Renal pelvis (tissue), 4 donors: ENCODE data around the gene DUS1L. TPM values are rescaled to one million over a fixed set of nuclear protein-coding genes. Genes with fewer than 3 reads are reported as not detected.

Experiments used
- DNase-seq: peaks from one replicate; pipeline ENCODE4 v3.0.0-alpha.2; 2013
- polyA plus RNA-seq, 3 donors: library from polyadenylated mRNA; unstranded; fragments of 120-200 nt; gene quantifications; one replicate each; pipeline ENCODE4 v1.2.1, GENCODE V29; 2013; ENCODE audit not compliant: insufficient read length in 3 of 3

The DUS1L gene
- polyA plus RNA-seq, 3 donors: 76.8 to 96.3 (median 90.9) TPM

DNA sequence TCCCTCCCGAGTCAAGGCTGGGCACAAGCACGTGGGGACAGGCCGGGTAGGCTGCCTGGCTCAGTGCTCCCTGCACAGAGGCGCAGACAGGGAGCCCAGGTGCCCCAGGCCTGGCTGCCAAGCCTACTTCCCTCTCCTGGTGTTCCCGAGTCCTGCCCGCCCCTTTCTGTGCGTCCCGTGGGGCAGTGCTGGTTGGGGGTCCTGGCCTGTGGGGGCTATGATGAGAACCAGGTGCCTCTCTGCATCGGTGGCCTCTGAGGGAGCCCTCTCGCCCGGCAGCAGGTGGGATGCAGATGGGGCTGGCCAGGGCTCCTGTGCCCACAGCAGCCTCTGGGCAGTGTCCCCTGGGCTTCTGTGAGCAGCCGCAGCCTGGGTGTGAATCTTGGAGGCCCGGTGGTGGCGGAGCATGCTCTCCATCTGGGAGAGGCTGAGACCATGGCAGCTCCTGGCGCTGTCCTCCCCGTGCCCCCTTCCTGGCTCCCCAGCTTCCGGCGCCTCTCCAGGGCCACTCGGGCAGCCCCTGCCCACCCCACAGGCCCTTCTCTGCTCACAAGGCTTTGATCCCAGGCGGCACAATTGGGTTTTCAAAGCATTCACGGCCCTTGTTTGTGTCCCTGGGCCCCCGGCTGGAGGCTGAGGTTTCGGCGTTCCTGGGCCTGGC lies 50.2 kb downstream of the DUS1L start:
- DNase-seq: no peak

DNA sequence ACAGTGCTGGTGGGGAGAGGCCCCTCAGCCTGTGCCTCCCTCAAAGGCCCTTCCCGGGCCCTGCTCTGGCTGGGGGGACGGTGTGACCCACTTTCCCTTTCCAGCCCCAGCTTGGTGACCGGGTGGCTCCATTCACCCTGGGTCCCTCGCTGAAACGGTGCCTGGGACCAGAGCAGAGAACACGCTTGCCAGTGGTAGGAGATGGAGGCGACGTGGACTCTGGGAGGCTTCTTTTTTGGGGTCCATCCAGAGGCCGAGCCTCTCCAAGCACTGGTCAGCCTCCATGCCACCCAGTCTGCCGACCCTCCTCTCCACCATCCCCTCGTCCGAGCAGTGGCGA lies 50.7 kb downstream of the DUS1L start:
- DNase-seq: no peak

- no peak for DNase-seq
Observed at GRCh38 chr17:82014432-82014831, 51.2 kb downstream of the DUS1L start.

- DNase-seq: no peak
Observed at GRCh38 chr17:82013772-82014321, 51.8 kb downstream of the DUS1L start.

DNA sequence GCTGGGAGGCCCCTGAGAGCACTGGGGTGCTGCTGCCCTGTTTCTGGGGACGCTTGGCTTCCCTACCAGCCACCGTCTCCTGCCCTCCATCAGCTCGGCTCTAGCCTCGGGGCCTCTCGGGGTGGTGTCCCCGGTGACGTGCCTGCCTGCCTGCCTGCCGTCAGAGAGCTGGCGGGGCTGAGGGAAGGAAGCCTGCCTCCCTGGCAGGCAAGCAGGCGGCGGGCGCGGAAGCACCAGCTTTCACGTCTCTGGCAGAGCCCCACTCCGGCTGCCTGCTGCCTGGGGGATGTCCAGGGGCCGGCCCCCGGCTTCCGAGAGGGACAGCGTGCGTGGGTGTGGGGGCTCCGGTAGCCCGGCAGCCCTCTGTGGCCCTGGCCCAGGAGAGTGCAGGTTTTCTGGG lies 52.3 kb downstream of the DUS1L start:
- no peak for DNase-seq

DNA sequence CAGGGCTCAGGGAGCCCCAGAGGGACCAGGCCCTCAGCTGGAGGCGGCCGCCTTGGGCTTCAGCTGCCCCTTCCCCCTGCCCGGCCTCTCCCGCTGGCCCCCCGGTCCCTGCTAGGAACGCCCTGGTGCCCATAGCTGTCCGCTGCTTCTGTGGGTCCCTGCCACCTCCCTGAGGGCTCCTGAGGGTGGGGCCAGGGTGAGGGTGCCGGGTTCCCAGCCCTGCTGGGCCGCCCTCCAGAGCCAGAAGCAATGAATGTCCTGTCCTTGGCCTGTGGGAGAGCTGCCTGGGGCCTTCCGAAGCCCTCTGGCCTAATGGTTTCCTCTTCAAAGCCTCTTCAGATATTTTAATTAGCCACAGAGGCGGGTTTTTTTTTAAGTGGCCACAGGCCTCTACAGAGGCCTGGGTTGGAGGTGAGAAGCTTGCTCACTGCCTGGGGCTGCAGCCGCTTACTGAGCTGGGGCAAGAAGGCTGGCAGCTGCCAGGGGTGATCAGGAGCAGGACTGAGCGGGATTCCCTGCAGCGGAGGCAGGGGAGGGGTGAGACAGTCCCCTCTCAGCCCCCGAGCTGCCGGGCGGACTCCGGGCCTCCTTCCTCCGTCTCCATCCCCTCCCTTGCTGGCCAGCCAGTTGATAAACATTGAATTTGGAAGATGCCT lies 52.8 kb downstream of the DUS1L start:
- DNase-seq: no peak

GRCh38 chr17:82012261-82012639 lies 53.4 kb downstream of the DUS1L start:
- DNase-seq: no peak

DNA sequence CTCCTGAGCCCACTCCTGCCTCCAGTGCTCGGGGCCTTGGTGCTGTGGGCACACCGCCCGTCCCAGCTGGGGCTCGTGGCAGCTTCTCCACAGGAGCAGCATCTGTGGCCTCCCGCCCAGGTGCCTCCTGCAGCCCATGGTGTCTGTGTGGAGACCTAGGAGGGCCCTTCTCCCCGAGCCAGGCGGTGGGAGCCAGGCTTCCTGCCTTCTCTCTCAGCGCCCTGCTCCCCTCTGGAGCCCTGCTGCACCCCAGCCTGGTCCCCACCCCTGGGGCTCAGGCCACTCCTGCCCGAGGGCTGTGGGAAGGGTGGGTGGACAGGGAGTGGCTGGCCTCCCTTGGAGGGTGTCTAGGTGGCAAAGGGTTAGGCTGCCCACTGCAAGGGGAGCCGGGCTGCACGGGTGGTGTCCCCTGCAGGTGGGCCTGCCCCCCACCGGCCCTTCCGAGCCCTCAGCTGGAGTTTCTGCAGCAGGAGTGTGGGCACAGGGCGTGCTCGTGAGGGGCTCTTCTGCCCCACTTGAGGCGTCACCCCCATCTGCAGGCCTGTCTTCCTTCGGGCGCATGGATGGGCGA lies 53.9 kb downstream of the DUS1L start:
- no peak for DNase-seq

- DNase-seq: no peak
Observed at GRCh38 chr17:82010575-82011525, 54.8 kb downstream of the DUS1L start.

- DNase-seq: no peak
Observed at GRCh38 chr17:82009413-82009812, 56.2 kb downstream of the DUS1L start.

GRCh38 chr17:82008941-82009405 lies 56.6 kb downstream of the DUS1L start:
- DNase-seq: no peak

- no peak for DNase-seq
Observed at GRCh38 chr17:82008258-82008940, 57.2 kb downstream of the DUS1L start.

Other genes with a start within 250 kb of the DUS1L start
- 100 to 1,000 TPM; 102 to 124 (median 122) TPM for gene MCRIP1, start 232.5 kb downstream of the DUS1L start, polyA plus RNA-seq
- under 1 TPM in 2 of 3 donors, not detected in 1; 0.14 to 0.44 TPM for gene PPP1R27, start 230.8 kb downstream of the DUS1L start, polyA plus RNA-seq
- gene P4HB, start 205.3 kb downstream of the DUS1L start, polyA plus RNA-seq: 100 to 1,000 TPM; 415 to 451 (median 445) TPM
- 100 to 1,000 TPM; 171 to 228 (median 216) TPM for gene ARHGDIA, start 194.5 kb downstream of the DUS1L start, polyA plus RNA-seq
- 10 to 100 TPM; 63.3 to 93.8 (median 83.9) TPM for gene ALYREF, start 174.2 kb downstream of the DUS1L start, polyA plus RNA-seq
- gene ANAPC11, start 174.1 kb downstream of the DUS1L start, polyA plus RNA-seq: 100 to 1,000 TPM in 2 of 3 donors, 10 to 100 TPM in 1; 87.9 to 118 (median 117) TPM
- gene NPB, start 163.6 kb downstream of the DUS1L start, polyA plus RNA-seq: 1 to 10 TPM in 1 of 3 donors, under 1 TPM in 2; 0.71 to 1.2 (median 0.76) TPM
- gene PCYT2, start 154.4 kb downstream of the DUS1L start, polyA plus RNA-seq: 10 to 100 TPM; 49.6 to 55.1 (median 52.9) TPM
- 10 to 100 TPM; 14.0 to 21.3 (median 20.6) TPM for gene SIRT7, start 147.6 kb downstream of the DUS1L start, polyA plus RNA-seq
- 10 to 100 TPM; 12.9 to 14.9 (median 13.1) TPM for gene MAFG, start 138.1 kb downstream of the DUS1L start, polyA plus RNA-seq
- gene PYCR1, start 128.5 kb downstream of the DUS1L start, polyA plus RNA-seq: 10 to 100 TPM; 26.8 to 38.2 (median 31.9) TPM
- gene MYADML2, start 118.6 kb downstream of the DUS1L start, polyA plus RNA-seq: under 1 TPM; 0.17 to 0.36 (median 0.24) TPM
- 1 to 10 TPM; 2.1 to 4.3 (median 2.4) TPM for gene NOTUM, start 104.6 kb downstream of the DUS1L start, polyA plus RNA-seq
- 10 to 100 TPM; 37.2 to 40.1 (median 37.4) TPM for gene ASPSCR1, start 88.2 kb downstream of the DUS1L start, polyA plus RNA-seq
- 10 to 100 TPM; 38.7 to 51.4 (median 48.5) TPM for gene CENPX, start 42.9 kb downstream of the DUS1L start, polyA plus RNA-seq
- 10 to 100 TPM; 15.8 to 18.1 (median 16.6) TPM for gene LRRC45, start 42.5 kb downstream of the DUS1L start, polyA plus RNA-seq
- 10 to 100 TPM; 13.4 to 17.1 (median 14.6) TPM for gene RAC3, start 34.1 kb downstream of the DUS1L start, polyA plus RNA-seq
- 100 to 1,000 TPM in 2 of 3 donors, 10 to 100 TPM in 1; 98.3 to 138 (median 102) TPM for gene DCXR, start 28.1 kb downstream of the DUS1L start, polyA plus RNA-seq
- 10 to 100 TPM; 49.4 to 56.6 (median 54.8) TPM for gene RFNG, start 14.0 kb downstream of the DUS1L start, polyA plus RNA-seq
- 100 to 1,000 TPM; 127 to 149 (median 140) TPM for gene GPS1, start 13.9 kb downstream of the DUS1L start, polyA plus RNA-seq
- 10 to 100 TPM; 41.4 to 56.7 (median 50.1) TPM for gene FASN, start 32.4 kb upstream of the DUS1L start, polyA plus RNA-seq
- 10 to 100 TPM; 50.9 to 98.3 (median 89.0) TPM for gene CCDC57, start 147.0 kb upstream of the DUS1L start, polyA plus RNA-seq
- gene SLC16A3, start 163.2 kb upstream of the DUS1L start, polyA plus RNA-seq: 10 to 100 TPM; 13.6 to 15.2 (median 13.9) TPM
- gene CSNK1D, start 207.9 kb upstream of the DUS1L start, polyA plus RNA-seq: 100 to 1,000 TPM; 125 to 139 (median 134) TPM